Activated naive CD4-positive, alpha-beta T cell treated with anti-CD3 and anti-CD28 coated beads, Interleukin-2, amount 50 U/mL, for 24 hours (primary cell): ENCODE data around the gene CKB.

Experiments used
- H3K27ac Mint-ChIP-seq: one replicate; pipeline ENCODE4 v1.8.0; 2021; ENCODE audit warnings: mild to moderate bottlenecking, mixed read lengths
- H3K27me3 Mint-ChIP-seq: one replicate; pipeline ENCODE4 v1.8.0; 2021; ENCODE audit warnings: mixed read lengths
- H3K36me3 Mint-ChIP-seq: one replicate; pipeline ENCODE4 v1.8.0; 2021; ENCODE audit warnings: mixed read lengths
- H3K4me1 Mint-ChIP-seq: one replicate; pipeline ENCODE4 v1.8.0; 2021; ENCODE audit warnings: mixed read lengths
- H3K4me3 Mint-ChIP-seq: one replicate; pipeline ENCODE4 v1.8.0; 2021; ENCODE audit warnings: mild to moderate bottlenecking, mixed read lengths
- H3K9me3 Mint-ChIP-seq: one replicate; pipeline ENCODE4 v1.8.0; 2021; ENCODE audit warnings: mixed read lengths

CKB gene

GRCh38 chr14:103552846-103553210 is 30.2 kb upstream of the CKB start:
- Mint-ChIP-seq H3K4me1 (peaks cover 22% of the 10 kb centered on the region), H3K27ac (no peak overlapping the region), H3K27me3 (no peaks in the 10 kb centered on the region), H3K36me3 (peaks cover 1% of the 10 kb centered on the region), H3K9me3 (no peaks in the 10 kb centered on the region), H3K4me3 (no peak overlapping the region)

GRCh38 chr14:103552011-103552845 is 29.6 kb upstream of the CKB start:
- H3K27me3 Mint-ChIP-seq, result no peaks in the 10 kb centered on the region
- H3K4me1 Mint-ChIP-seq, result peaks cover 17% of the 10 kb centered on the region
- no peak overlapping the region for H3K4me3 Mint-ChIP-seq
- peaks cover 1% of the 10 kb centered on the region for H3K36me3 Mint-ChIP-seq
- H3K9me3 Mint-ChIP-seq, result no peaks in the 10 kb centered on the region
- H3K27ac Mint-ChIP-seq, result no peak overlapping the region

GRCh38 chr14:103551338-103551762 is 28.7 kb upstream of the CKB start:
- Mint-ChIP-seq H3K36me3 (peaks cover 1% of the 10 kb centered on the region), H3K4me3 (no peak overlapping the region), H3K4me1 (peaks cover 9% of the 10 kb centered on the region), H3K9me3 (no peaks in the 10 kb centered on the region), H3K27me3 (no peaks in the 10 kb centered on the region), H3K27ac (no peak overlapping the region)

GRCh38 chr14:103550451-103551337 is 28.1 kb upstream of the CKB start:
- Mint-ChIP-seq H3K27me3 (no peaks in the 10 kb centered on the region), H3K36me3 (peaks cover 1% of the 10 kb centered on the region), H3K27ac (no peak overlapping the region), H3K4me1 (peaks cover 9% of the 10 kb centered on the region), H3K9me3 (no peaks in the 10 kb centered on the region), H3K4me3 (no peak overlapping the region)

- no peaks in the 10 kb centered on the region for H3K27me3 Mint-ChIP-seq
- no peaks in the 10 kb centered on the region for H3K9me3 Mint-ChIP-seq
- no peaks in the 10 kb centered on the region for H3K36me3 Mint-ChIP-seq
- H3K27ac Mint-ChIP-seq, result no peak overlapping the region
- peaks cover under 1% of the 10 kb centered on the region for H3K4me1 Mint-ChIP-seq
- no peak overlapping the region for H3K4me3 Mint-ChIP-seq
Measured at GRCh38 chr14:103549361-103550311, 27.0 kb upstream of the CKB start.

GRCh38 chr14:103548463-103549351 is 26.1 kb upstream of the CKB start:
- H3K27me3 Mint-ChIP-seq, result no peaks in the 10 kb centered on the region
- no peaks in the 10 kb centered on the region for H3K9me3 Mint-ChIP-seq
- H3K27ac Mint-ChIP-seq, result no peak overlapping the region
- no peaks in the 10 kb centered on the region for H3K4me1 Mint-ChIP-seq
- no peaks in the 10 kb centered on the region for H3K36me3 Mint-ChIP-seq
- no peak overlapping the region for H3K4me3 Mint-ChIP-seq

- no peaks in the 10 kb centered on the region for H3K36me3 Mint-ChIP-seq
- no peaks in the 10 kb centered on the region for H3K9me3 Mint-ChIP-seq
- no peak overlapping the region for H3K4me3 Mint-ChIP-seq
- no peaks in the 10 kb centered on the region for H3K27me3 Mint-ChIP-seq
- H3K27ac Mint-ChIP-seq, result no peak overlapping the region
- no peaks in the 10 kb centered on the region for H3K4me1 Mint-ChIP-seq
Measured at GRCh38 chr14:103547941-103548462, 25.4 kb upstream of the CKB start.

- H3K36me3 Mint-ChIP-seq, result no peaks in the 10 kb centered on the region
- H3K9me3 Mint-ChIP-seq, result no peaks in the 10 kb centered on the region
- no peaks in the 10 kb centered on the region for H3K4me1 Mint-ChIP-seq
- H3K27me3 Mint-ChIP-seq, result no peaks in the 10 kb centered on the region
- no peak overlapping the region for H3K4me3 Mint-ChIP-seq
- no peak overlapping the region for H3K27ac Mint-ChIP-seq
Measured at GRCh38 chr14:103547455-103547940, 24.9 kb upstream of the CKB start.

- H3K27ac Mint-ChIP-seq, result no peak overlapping the region
- no peaks in the 10 kb centered on the region for H3K27me3 Mint-ChIP-seq
- H3K9me3 Mint-ChIP-seq, result no peaks in the 10 kb centered on the region
- no peaks in the 10 kb centered on the region for H3K4me1 Mint-ChIP-seq
- no peaks in the 10 kb centered on the region for H3K36me3 Mint-ChIP-seq
- no peak overlapping the region for H3K4me3 Mint-ChIP-seq
Measured at GRCh38 chr14:103546652-103547454, 24.2 kb upstream of the CKB start.

- no peak overlapping the region for H3K4me3 Mint-ChIP-seq
- no peaks in the 10 kb centered on the region for H3K27me3 Mint-ChIP-seq
- H3K9me3 Mint-ChIP-seq, result no peaks in the 10 kb centered on the region
- H3K27ac Mint-ChIP-seq, result no peak overlapping the region
- H3K4me1 Mint-ChIP-seq, result no peaks in the 10 kb centered on the region
- no peaks in the 10 kb centered on the region for H3K36me3 Mint-ChIP-seq
Measured at GRCh38 chr14:103545915-103546651, 23.5 kb upstream of the CKB start.

GRCh38 chr14:103545219-103545914 is 22.7 kb upstream of the CKB start:
- no peak overlapping the region for H3K27ac Mint-ChIP-seq
- no peak overlapping the region for H3K4me3 Mint-ChIP-seq

GRCh38 chr14:103544388-103545218 is 22.0 kb upstream of the CKB start:
- Mint-ChIP-seq H3K27ac (no peak overlapping the region), H3K4me1 (no peaks in the 10 kb centered on the region), H3K36me3 (no peaks in the 10 kb centered on the region)

More at GRCh38 chr14:103545219-103545914, 22.7 kb upstream of the CKB start:
- Mint-ChIP-seq H3K27me3 (no peaks in the 10 kb centered on the region), H3K4me1 (no peaks in the 10 kb centered on the region), H3K36me3 (no peaks in the 10 kb centered on the region), H3K9me3 (no peaks in the 10 kb centered on the region)

More at GRCh38 chr14:103544388-103545218, 22.0 kb upstream of the CKB start:
- no peaks in the 10 kb centered on the region for H3K27me3 Mint-ChIP-seq
- H3K9me3 Mint-ChIP-seq, result no peaks in the 10 kb centered on the region
- H3K4me3 Mint-ChIP-seq, result no peak overlapping the region
